H9 (cell line): ENCODE data around the gene STX3. TPM values are rescaled to one million over a fixed set of nuclear protein-coding genes. Genes with fewer than 3 reads are reported as not detected.

Source experiments
- DNase-seq: peaks from one replicate; pipeline ENCODE4 v3.0.0-alpha.2; 2017
- H2AFZ ChIP-seq: one replicate; pipeline ENCODE4 v1.6.1; 2013; ENCODE audit warnings: mild to moderate bottlenecking, low read length, control low read depth, moderate library complexity
- H2AK5ac ChIP-seq: 2 replicates; pipeline ENCODE4 v1.6.1; 2013; ENCODE audit warnings: low read length, control low read depth, mixed read lengths; ENCODE audit not compliant: insufficient read length
- H2BK120ac ChIP-seq: one replicate; pipeline ENCODE4 v1.6.1; 2013; ENCODE audit warnings: low read depth, mild to moderate bottlenecking, low read length, control low read depth, inconsistent platforms; ENCODE audit not compliant: poor library complexity, severe bottlenecking
- H2BK12ac ChIP-seq: 2 replicates; pipeline ENCODE4 v1.6.1; 2013; ENCODE audit warnings: low read length, control low read depth, mixed read lengths, low read depth; ENCODE audit not compliant: insufficient read length
- H2BK15ac ChIP-seq: 2 replicates; pipeline ENCODE4 v1.6.1; 2013; ENCODE audit warnings: low read depth, low read length, control low read depth
- H2BK20ac ChIP-seq: one replicate; pipeline ENCODE4 v1.6.1; 2013; ENCODE audit warnings: low read depth, mild to moderate bottlenecking, low read length, control low read depth, inconsistent platforms; ENCODE audit not compliant: poor library complexity, severe bottlenecking
- H2BK5ac ChIP-seq: 2 replicates; pipeline ENCODE4 v1.6.1; 2013; ENCODE audit warnings: low read length, control low read depth, mixed read lengths; ENCODE audit not compliant: insufficient read length
- H3K14ac ChIP-seq: 2 replicates; pipeline ENCODE4 v1.6.1; 2013; ENCODE audit warnings: low read length, control low read depth; ENCODE audit not compliant: insufficient read depth
- H3K18ac ChIP-seq: 2 replicates; pipeline ENCODE4 v1.6.1; 2013; ENCODE audit warnings: low read depth, mild to moderate bottlenecking, mixed read lengths, low read length, control low read depth; ENCODE audit not compliant: insufficient read length
- H3K23ac ChIP-seq: 2 replicates; pipeline ENCODE4 v1.6.1; 2013; ENCODE audit warnings: low read length, control low read depth, mixed read lengths, low read depth; ENCODE audit not compliant: insufficient read length
- H3K23me2 ChIP-seq: 2 replicates; pipeline ENCODE4 v1.6.1; 2013; ENCODE audit warnings: low read depth, mild to moderate bottlenecking, mixed read lengths, low read length, control low read depth; ENCODE audit not compliant: insufficient read length, poor library complexity, severe bottlenecking
- H3K27ac ChIP-seq: 2 replicates; pipeline ENCODE4 v1.5.1; 2013; ENCODE audit warnings: low read length, control low read depth, mixed read lengths, low read depth; ENCODE audit not compliant: insufficient read length
- H3K27me3 ChIP-seq: 2 replicates; pipeline ENCODE4 v1.6.1; 2013; ENCODE audit warnings: low read length, control low read depth, inconsistent platforms; ENCODE audit not compliant: insufficient read depth
- H3K4ac ChIP-seq: 2 replicates; pipeline ENCODE4 v1.6.1; 2013; ENCODE audit warnings: low read depth, mild to moderate bottlenecking, control low read depth, inconsistent platforms, low read length, moderate library complexity
- H3K4me1 ChIP-seq: 2 replicates; pipeline ENCODE4 v1.6.1; 2013; ENCODE audit warnings: low read length, control low read depth, inconsistent platforms; ENCODE audit not compliant: insufficient read depth
- H3K4me2 ChIP-seq: 2 replicates; pipeline ENCODE4 v1.6.1; 2013; ENCODE audit warnings: low read length, control low read depth, mixed read lengths; ENCODE audit not compliant: insufficient read length, insufficient read depth
- H3K56ac ChIP-seq: 2 replicates; pipeline ENCODE4 v1.6.1; 2013; ENCODE audit warnings: low read depth, mild to moderate bottlenecking, mixed read lengths, low read length, control low read depth; ENCODE audit not compliant: insufficient read length
- H3K79me1 ChIP-seq: 2 replicates; pipeline ENCODE4 v1.6.1; 2013; ENCODE audit warnings: low read depth, mild to moderate bottlenecking, moderate library complexity, low read length, control low read depth, inconsistent platforms; ENCODE audit not compliant: insufficient read depth, poor library complexity, severe bottlenecking
- H3K79me2 ChIP-seq: 2 replicates; pipeline ENCODE4 v1.6.1; 2013; ENCODE audit warnings: low read length, control low read depth, inconsistent platforms; ENCODE audit not compliant: insufficient read depth
- H3K9ac ChIP-seq: 2 replicates; pipeline ENCODE4 v1.6.1; 2013; ENCODE audit warnings: low read length, control low read depth, mixed read lengths; ENCODE audit not compliant: insufficient read length; ENCODE audit errors: extremely low read depth
- H3K9me3 ChIP-seq: one replicate; pipeline ENCODE4 v1.6.1; 2013; ENCODE audit warnings: low read depth, low read length, inconsistent platforms; ENCODE audit not compliant: control insufficient read depth
- H3T11ph ChIP-seq: one replicate; pipeline ENCODE4 v1.6.1; 2013; ENCODE audit warnings: mild to moderate bottlenecking, low read length, control low read depth, inconsistent platforms
- H4K20me1 ChIP-seq: one replicate; pipeline ENCODE4 v1.6.1; 2013; ENCODE audit not compliant: control insufficient read depth, insufficient read length, insufficient read depth
- H4K5ac ChIP-seq: 2 replicates; pipeline ENCODE4 v1.6.1; 2013; ENCODE audit warnings: low read depth, mild to moderate bottlenecking, mixed read lengths, low read length, control low read depth; ENCODE audit not compliant: insufficient read length
- H4K8ac ChIP-seq: replicated peaks from 2 replicates; pipeline ENCODE4 v1.6.1; 2013; ENCODE audit warnings: low read length, control low read depth, mixed read lengths, low read depth; ENCODE audit not compliant: insufficient read length
- H4K91ac ChIP-seq: 2 replicates; pipeline ENCODE4 v1.6.1; 2013; ENCODE audit warnings: low read depth, mild to moderate bottlenecking, moderate library complexity, mixed read lengths, low read length, control low read depth; ENCODE audit not compliant: insufficient read length
- H3K27ac Mint-ChIP-seq, 3 experiments: 2 replicates in 2 of 3; 3 replicates in 1 of 3; pipeline ENCODE4 v1.8.0; 2020 to 2021; ENCODE audit warnings: mixed read lengths in 3 of 3, mild to moderate bottlenecking in 1 of 3, moderate library complexity in 1 of 3
- H3K27me3 Mint-ChIP-seq: 2 replicates; pipeline ENCODE4 v1.8.0; 2021; ENCODE audit warnings: low read depth, mild to moderate bottlenecking, moderate library complexity, mixed read lengths
- H3K36me3 Mint-ChIP-seq, 3 experiments: 2 replicates in 2 of 3; 3 replicates in 1 of 3; pipeline ENCODE4 v1.8.0; 2020 to 2021; ENCODE audit warnings: low read depth in 3 of 3, mixed read lengths in 3 of 3; ENCODE audit not compliant: insufficient read depth in 1 of 3
- H3K4me1 Mint-ChIP-seq, 2 experiments: 2 replicates each; pipeline ENCODE4 v1.8.0; 2020; ENCODE audit warnings: mixed read lengths in 2 of 2
- H3K4me3 Mint-ChIP-seq, 2 experiments: 2 replicates in 1 of 2; 3 replicates in 1 of 2; pipeline ENCODE4 v1.8.0; 2020 to 2021; ENCODE audit warnings: mild to moderate bottlenecking in 2 of 2, mixed read lengths in 2 of 2, moderate library complexity in 1 of 2
- H3K9me3 Mint-ChIP-seq, 2 experiments: 2 replicates in 1 of 2; 3 replicates in 1 of 2; pipeline ENCODE4 v1.8.0; 2020; ENCODE audit warnings: mild to moderate bottlenecking in 2 of 2, mixed read lengths in 2 of 2, moderate library complexity in 1 of 2
- CTCF ChIP-seq: fragments of 200-600 bp; sonication (generic); conservative IDR thresholded peaks from 3 replicates; pipeline ENCODE4 v1.8.0; 2021; ENCODE audit warnings: antibody characterized with exemption, mild to moderate bottlenecking
- WGBS: extraction: QIAGEN DNeasy Blood & Tissue Kit; methylation state at CpG from one replicate; pipeline ENCODE4 v1.1.7; 2013; ENCODE audit warnings: missing lambda C conversion rate, low lambda C conversion rate, mixed read lengths; ENCODE audit not compliant: insufficient read length; ENCODE audit errors: extremely low coverage; 5-methylcytosine and 5-hydroxymethylcytosine counted together
- total RNA-seq: library from RNA; stranded (reverse); gene quantifications from 2 replicates; pipeline ENCODE4 v1.2.1, GENCODE V29; 2021

Gene STX3
- total RNA-seq, 1 experiment from 2014 or later = 41.0 TPM

GRCh38 chr11:59813364-59813763, 58.2 kb downstream of the STX3 start:
- Histone ChIP-seq H3K4me1 (peaks cover 4% of the 10 kb centered on the region; the same call in 1 of the 2 replicates), H4K91ac (no peak overlapping the region), H3K9me3 (no peaks in the 10 kb centered on the region), H3K27me3 (no peaks in the 10 kb centered on the region), H2AFZ (no peak overlapping the region), H3K23me2 (peaks cover 4% of the 10 kb centered on the region), H2BK15ac (no peak overlapping the region), H3K27ac (no peak overlapping the region), H3K4ac (no peak overlapping the region), H3K79me2 (no peaks in the 10 kb centered on the region), H2BK20ac (no peak overlapping the region), H3K4me2 (no peak overlapping the region), H4K20me1 (no peaks in the 10 kb centered on the region), H4K8ac (no peak overlapping the region), H2BK5ac (no peak overlapping the region), H3K56ac (no peak overlapping the region), H2BK12ac (no peak overlapping the region), H3K14ac (no peak overlapping the region), H2AK5ac (no peak overlapping the region), H3K18ac (no peak overlapping the region), H3K9ac (no peak overlapping the region), H3K23ac (no peak overlapping the region), H4K5ac (no peak overlapping the region), H3T11ph (no peak overlapping the region), H3K79me1 (no peaks in the 10 kb centered on the region), H2BK120ac (no peak overlapping the region)
- Mint-ChIP-seq H3K4me3 (no peak overlapping the region), H3K9me3 (no peaks in the 10 kb centered on the region), H3K27me3 (no peaks in the 10 kb centered on the region), H3K27ac (no peak overlapping the region; a peak in 1 of 7 replicates), H3K4me1 (peaks cover 56 to 57% of the 10 kb centered on the region in 2 experiments), H3K36me3 (peaks cover 3 to 10% (median 4%) of the 10 kb centered on the region in 3 experiments; a peak in 6 of 7 replicates)
- no peak for DNase-seq
- WGBS = no CpG with 5 or more reads among the region's 1 CpG
- TF ChIP-seq CTCF = no peak
